ENCODE results near the gene CYP2A13.

DNA sequence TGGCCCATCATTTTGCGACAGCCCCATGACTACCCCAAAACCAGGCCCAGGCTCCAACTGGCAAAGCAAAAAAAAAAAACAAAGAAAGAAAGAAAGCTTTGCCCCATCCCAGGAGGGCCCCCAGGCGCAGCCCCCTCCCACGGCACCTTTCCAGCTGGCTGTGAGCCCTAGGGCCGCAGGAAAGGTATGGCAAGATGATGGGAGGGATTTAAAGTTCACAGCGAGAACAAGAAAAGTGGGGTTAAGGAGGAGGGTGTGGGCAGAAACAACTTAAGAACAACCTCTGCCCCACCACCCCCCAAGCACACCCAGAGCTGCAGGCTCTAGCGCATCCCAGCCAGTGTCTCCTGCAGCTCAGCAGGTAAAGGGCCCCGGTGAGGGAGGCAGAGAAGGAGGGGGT, 25.9 kb downstream of the CYP2A13 start, which contains the start of gene CYP2F1:
- TF ChIP-seq, protein P1, sequence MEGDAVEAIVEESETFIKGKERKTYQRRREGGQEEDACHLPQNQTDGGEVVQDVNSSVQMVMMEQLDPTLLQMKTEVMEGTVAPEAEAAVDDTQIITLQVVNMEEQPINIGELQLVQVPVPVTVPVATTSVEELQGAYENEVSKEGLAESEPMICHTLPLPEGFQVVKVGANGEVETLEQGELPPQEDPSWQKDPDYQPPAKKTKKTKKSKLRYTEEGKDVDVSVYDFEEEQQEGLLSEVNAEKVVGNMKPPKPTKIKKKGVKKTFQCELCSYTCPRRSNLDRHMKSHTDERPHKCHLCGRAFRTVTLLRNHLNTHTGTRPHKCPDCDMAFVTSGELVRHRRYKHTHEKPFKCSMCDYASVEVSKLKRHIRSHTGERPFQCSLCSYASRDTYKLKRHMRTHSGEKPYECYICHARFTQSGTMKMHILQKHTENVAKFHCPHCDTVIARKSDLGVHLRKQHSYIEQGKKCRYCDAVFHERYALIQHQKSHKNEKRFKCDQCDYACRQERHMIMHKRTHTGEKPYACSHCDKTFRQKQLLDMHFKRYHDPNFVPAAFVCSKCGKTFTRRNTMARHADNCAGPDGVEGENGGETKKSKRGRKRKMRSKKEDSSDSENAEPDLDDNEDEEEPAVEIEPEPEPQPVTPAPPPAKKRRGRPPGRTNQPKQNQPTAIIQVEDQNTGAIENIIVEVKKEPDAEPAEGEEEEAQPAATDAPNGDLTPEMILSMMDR (IDR thresholded peaks at IDR 0.05): no peak
- TF ChIP-seq ZFX (IDR thresholded peaks at IDR 0.05; ENCODE audit: borderline replicate concordance): no peak

All from 22Rv1 (cell line).